ENCODE data around the gene KLHDC8A. TPM values are rescaled to one million over a fixed set of nuclear protein-coding genes. Genes with fewer than 3 reads are reported as not detected.

Gene KLHDC8A
- total RNA-seq, 1 donor, result not detected

DNA sequence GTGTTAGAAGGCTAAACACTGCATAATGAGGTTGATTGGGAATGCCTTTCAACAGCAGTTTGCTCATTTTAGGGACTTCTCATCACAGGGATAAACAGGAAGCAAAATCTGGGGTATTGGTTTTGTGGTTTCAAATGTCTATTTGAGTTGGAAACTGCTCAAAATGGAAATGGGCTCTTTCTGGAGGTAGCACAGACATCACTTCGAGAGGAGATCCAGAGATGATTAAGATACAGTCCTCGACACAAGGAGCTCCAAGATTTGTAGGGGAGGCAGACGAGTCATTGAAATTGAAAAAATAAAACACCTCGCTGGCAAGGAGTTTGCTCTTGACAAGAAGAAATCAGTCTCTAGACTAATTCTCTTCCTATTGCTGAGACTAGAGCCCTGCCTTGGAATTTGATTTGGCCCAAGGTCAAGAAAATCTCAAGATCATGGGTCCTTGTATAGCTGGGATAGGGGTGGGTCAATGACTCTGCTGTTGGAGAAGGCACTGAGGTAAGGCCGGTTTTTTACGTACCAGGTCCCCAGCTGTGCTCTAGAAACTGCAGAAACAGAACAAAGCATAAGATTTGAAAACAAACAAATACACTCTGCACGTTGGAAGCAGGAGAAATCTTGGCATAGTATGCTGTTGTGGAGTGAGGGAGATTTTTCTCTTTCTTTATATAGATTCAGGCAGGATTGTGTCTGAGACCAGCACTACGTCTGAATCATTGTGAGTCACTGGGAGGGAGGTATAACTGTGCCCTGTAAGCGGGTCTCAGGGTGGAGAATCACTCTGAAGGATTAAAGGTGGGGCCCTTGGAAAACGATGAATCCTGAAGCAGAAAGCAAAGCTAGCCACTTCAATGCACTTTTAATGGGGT, 17.7 kb upstream of the KLHDC8A start:
- no peaks in the 10 kb centered on the region for H3K9me3 ChIP-seq (ENCODE audit: low read depth, low read length)
- H3K4me2 ChIP-seq (ENCODE audit: insufficient read depth, low read length), result peak overlapping the region; percentile 81
- peaks cover 3% of the 10 kb centered on the region for H3K27me3 ChIP-seq (ENCODE audit: insufficient read depth, low read length)
- peaks cover 49% of the 10 kb centered on the region for H3K4me1 ChIP-seq (ENCODE audit: insufficient read depth, low read length)
- H4K20me1 ChIP-seq (ENCODE audit: insufficient read depth, low read length), result no peaks in the 10 kb centered on the region
- H3K4me3 ChIP-seq (ENCODE audit: insufficient read depth, low read length), result peak overlapping the region; percentile 39
- TF ChIP-seq, protein P1, sequence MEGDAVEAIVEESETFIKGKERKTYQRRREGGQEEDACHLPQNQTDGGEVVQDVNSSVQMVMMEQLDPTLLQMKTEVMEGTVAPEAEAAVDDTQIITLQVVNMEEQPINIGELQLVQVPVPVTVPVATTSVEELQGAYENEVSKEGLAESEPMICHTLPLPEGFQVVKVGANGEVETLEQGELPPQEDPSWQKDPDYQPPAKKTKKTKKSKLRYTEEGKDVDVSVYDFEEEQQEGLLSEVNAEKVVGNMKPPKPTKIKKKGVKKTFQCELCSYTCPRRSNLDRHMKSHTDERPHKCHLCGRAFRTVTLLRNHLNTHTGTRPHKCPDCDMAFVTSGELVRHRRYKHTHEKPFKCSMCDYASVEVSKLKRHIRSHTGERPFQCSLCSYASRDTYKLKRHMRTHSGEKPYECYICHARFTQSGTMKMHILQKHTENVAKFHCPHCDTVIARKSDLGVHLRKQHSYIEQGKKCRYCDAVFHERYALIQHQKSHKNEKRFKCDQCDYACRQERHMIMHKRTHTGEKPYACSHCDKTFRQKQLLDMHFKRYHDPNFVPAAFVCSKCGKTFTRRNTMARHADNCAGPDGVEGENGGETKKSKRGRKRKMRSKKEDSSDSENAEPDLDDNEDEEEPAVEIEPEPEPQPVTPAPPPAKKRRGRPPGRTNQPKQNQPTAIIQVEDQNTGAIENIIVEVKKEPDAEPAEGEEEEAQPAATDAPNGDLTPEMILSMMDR (IDR thresholded peaks at IDR 0.05; ENCODE audit: extremely low read depth, low read depth, low read length), result no peak
- H3K79me2 ChIP-seq (ENCODE audit: insufficient read depth, low read length), result no peaks in the 10 kb centered on the region
- no peak overlapping the region for H2AFZ ChIP-seq (ENCODE audit: low read length)
- H3K27ac ChIP-seq (ENCODE audit: low read depth, low read length), result peak overlapping the region; percentile 62
- no peaks in the 10 kb centered on the region for H3K36me3 ChIP-seq (ENCODE audit: insufficient read depth, low read length)
- no peak for DNase-seq (ENCODE audit: insufficient read length, low spot score, missing footprints)

DNA sequence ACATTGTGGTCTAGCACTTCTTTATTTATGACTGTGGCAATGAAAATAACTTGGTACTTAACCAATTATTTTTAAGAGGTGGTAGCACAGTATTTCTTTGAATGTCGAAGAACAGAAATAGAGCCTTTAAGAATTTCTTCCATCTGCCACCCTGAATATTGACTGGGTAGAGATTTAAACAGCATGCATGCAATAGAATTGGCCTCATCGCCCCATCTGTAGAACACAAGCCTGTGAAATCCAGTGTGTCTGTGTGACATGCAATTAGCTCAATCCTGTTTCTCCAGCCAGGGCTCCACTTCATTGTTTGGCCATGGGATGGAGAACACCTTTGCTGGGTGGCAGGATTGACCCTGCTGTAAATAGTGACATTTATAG, 17.1 kb upstream of the KLHDC8A start:
- H3K27me3 ChIP-seq (ENCODE audit: insufficient read depth, low read length), result no peaks in the 10 kb centered on the region
- H3K27ac ChIP-seq (ENCODE audit: low read depth, low read length), result peak overlapping the region; percentile 62
- no peak for DNase-seq (ENCODE audit: insufficient read length, low spot score, missing footprints)
- no peaks in the 10 kb centered on the region for H3K9me3 ChIP-seq (ENCODE audit: low read depth, low read length)
- no peaks in the 10 kb centered on the region for H4K20me1 ChIP-seq (ENCODE audit: insufficient read depth, low read length)
- no peak overlapping the region for H2AFZ ChIP-seq (ENCODE audit: low read length)
- H3K36me3 ChIP-seq (ENCODE audit: insufficient read depth, low read length), result no peaks in the 10 kb centered on the region
- H3K79me2 ChIP-seq (ENCODE audit: insufficient read depth, low read length), result no peaks in the 10 kb centered on the region
- TF ChIP-seq, protein P1 (IDR thresholded peaks at IDR 0.05; ENCODE audit: extremely low read depth, low read depth, low read length), result no peak
- peak overlapping the region; percentile 16 for H3K4me3 ChIP-seq (ENCODE audit: insufficient read depth, low read length)
- peak overlapping the region; percentile 81 for H3K4me2 ChIP-seq (ENCODE audit: insufficient read depth, low read length)
- peaks cover 52% of the 10 kb centered on the region for H3K4me1 ChIP-seq (ENCODE audit: insufficient read depth, low read length)

DNA sequence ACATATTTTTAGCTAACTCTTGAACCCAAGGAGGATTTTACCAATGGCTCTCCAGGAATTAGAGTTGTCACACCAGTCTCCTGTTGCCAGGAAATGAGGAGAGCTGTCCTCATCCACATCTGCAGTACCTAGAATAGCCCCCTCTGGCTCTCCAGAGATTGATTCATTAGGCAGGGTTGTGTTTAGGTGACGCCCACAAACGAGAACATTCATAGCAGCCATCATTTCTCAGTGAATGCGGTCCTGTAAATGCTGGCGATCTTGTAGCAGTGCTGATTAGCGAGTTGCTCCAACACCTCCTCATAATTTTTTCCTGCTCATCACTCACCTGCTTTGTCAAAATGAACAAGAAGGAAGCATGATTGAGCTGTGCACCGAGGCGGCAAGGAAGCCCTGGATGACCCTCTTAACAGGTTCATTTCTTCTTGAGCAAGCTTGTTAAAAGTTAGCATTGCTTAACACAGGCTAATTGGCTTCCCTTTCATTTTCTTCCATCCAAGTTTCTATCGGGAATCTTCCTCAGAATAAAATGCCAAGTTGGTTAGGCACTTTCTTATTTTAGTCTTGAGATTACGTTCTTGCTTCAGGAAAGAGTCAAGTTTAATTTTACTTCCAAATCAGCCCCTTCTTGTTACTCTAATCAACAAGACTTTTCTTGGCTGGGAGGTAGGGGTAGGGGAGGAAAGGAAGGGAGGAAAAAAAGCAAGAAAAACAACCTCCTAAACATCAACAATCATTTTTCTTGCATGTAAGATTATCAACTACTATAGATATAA, 16.5 kb upstream of the KLHDC8A start:
- Histone ChIP-seq H3K9me3 (ENCODE audit: low read depth, low read length) (no peaks in the 10 kb centered on the region), H3K4me2 (ENCODE audit: insufficient read depth, low read length) (peak overlapping the region; percentile 81), H3K4me1 (ENCODE audit: insufficient read depth, low read length) (peaks cover 52% of the 10 kb centered on the region), H3K4me3 (ENCODE audit: insufficient read depth, low read length) (peak overlapping the region; percentile 38), H3K27ac (ENCODE audit: low read depth, low read length) (no peak overlapping the region), H2AFZ (ENCODE audit: low read length) (peak overlapping the region; percentile 11), H3K79me2 (ENCODE audit: insufficient read depth, low read length) (no peaks in the 10 kb centered on the region), H4K20me1 (ENCODE audit: insufficient read depth, low read length) (no peaks in the 10 kb centered on the region), H3K36me3 (ENCODE audit: insufficient read depth, low read length) (no peaks in the 10 kb centered on the region), H3K27me3 (ENCODE audit: insufficient read depth, low read length) (no peaks in the 10 kb centered on the region)
- TF ChIP-seq, protein P1 (IDR thresholded peaks at IDR 0.05; ENCODE audit: extremely low read depth, low read depth, low read length), result no peak
- DNase-seq (ENCODE audit: insufficient read length, low spot score, missing footprints), result no peak
